Left hindlimb (tissue), 1 donor: ENCODE results near the gene WDPCP.
A peak's percentile ranks its signal among the peaks of the same experiment; 100 is the strongest.
"Not testable (repeated sequence)": the region's sequence is repeated elsewhere in the genome, so short reads cannot be mapped to it uniquely, and the experiment has no call there.

Source experiments
- DNase-seq: peaks from one replicate; pipeline ENCODE4 v3.0.0-alpha.2; 2018

WDPCP gene, protein sequence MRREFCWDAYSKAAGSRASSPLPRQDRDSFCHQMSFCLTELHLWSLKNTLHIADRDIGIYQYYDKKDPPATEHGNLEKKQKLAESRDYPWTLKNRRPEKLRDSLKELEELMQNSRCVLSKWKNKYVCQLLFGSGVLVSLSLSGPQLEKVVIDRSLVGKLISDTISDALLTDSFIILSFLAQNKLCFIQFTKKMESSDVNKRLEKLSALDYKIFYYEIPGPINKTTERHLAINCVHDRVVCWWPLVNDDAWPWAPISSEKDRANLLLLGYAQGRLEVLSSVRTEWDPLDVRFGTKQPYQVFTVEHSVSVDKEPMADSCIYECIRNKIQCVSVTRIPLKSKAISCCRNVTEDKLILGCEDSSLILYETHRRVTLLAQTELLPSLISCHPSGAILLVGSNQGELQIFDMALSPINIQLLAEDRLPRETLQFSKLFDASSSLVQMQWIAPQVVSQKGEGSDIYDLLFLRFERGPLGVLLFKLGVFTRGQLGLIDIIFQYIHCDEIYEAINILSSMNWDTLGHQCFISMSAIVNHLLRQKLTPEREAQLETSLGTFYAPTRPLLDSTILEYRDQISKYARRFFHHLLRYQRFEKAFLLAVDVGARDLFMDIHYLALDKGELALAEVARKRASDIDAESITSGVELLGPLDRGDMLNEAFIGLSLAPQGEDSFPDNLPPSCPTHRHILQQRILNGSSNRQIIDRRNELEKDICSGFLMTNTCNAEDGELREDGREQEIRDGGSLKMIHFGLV

GRCh38 chr2:63588385-63589147 is at the start of gene WDPCP, which contains the start of gene MDH1:
Gene WDPCP (minus strand): TSS chr2:63588477. CDS start chr2:63588271, 206 bp downstream.
Gene MDH1 (plus strand): TSS chr2:63588963. CDS start chr2:63589044, 81 bp downstream.
- peak; percentile 97 for DNase-seq

- DNase-seq, result no peak
These were observed 44.1 kb upstream of the WDPCP start for GRCh38 chr2:63632382-63632781.

DNA sequence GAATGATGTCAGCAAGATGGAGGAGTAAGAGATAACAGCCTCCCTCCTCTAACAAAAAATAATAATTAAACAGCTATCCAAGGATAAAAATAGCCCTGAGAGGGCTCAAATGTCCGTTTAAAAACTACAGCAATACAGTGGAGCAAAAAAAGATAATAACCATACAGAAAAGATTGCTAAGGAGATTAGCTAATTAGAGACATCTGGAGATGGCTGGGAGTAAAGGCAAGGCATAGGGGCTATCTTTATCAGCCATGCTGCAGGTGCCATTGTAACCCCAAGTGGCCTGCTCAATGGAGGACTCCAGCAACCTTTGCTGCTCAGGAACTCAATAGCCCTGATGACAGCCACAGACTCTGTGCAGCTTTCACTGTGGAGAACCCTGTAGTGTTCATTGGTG is 43.2 kb upstream of the WDPCP start:
- DNase-seq, result no peak

GRCh38 chr2:63628403-63628942 is 40.2 kb upstream of the WDPCP start:
- no peak for DNase-seq

DNA sequence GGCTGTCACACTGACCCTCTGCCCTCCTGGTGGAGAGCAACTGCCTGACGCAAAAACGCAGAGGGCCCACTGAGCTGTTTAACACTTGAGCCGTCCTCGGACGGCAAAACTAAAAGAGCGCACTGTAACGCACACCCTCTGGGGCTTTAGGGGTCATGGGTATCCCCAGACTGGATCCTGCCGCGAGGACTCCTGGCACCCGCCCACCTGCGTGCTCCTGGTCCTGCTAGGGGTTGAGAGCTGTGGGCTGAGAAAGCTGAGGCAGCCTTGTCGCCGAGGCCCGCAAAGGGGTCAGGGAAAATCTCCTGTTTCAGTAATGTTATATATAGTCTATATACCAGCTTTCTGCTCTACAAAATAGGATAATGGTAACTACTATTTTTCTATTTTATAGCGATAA is 39.6 kb upstream of the WDPCP start:
- no peak for DNase-seq

DNA sequence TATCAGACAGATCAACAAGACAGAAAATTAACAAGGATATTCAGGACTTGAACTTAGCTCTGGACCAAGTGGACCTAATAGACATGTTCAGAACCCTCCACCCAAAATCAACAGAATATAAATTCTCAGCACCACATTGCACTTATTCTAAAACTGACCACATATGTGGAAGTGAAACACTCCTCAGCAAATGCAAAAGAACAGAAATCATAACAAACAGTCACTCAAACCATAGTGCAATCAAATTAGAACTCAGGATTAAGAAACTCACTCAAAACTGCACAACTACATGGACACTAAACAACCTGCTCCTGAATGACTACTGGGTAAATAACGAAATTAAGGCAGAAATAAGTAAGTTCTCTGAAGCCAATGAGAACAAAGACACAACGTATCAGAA is 35.5 kb upstream of the WDPCP start:
- DNase-seq, result not testable (repeated sequence)

GRCh38 chr2:63622751-63623150 is 34.5 kb upstream of the WDPCP start:
- DNase-seq, result no peak

- DNase-seq, result no peak
These were observed 31.1 kb upstream of the WDPCP start for GRCh38 chr2:63619328-63619727.

DNA sequence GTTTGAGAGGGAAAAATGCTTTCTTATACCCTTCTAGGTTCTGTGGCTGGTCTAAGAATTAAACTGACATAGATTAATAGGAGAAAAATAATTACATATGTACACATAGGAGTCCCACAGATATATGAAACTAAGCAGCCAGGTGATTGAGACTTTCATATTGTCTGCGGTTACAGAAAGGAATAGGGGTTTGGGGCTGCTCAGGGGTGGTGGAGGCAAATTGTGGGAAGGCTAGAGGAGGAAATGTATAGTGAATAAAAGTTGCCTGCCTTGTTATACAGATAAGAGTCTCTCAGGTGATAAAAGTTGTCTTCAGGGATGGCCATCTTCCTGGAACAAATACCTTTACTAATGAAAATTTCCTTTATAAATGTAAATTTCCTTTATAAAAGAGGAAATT is 29.1 kb upstream of the WDPCP start:
- no peak for DNase-seq

- no peak for DNase-seq
These were observed 27.0 kb upstream of the WDPCP start for GRCh38 chr2:63614983-63615945.

- DNase-seq, result no peak
These were observed 26.2 kb upstream of the WDPCP start for GRCh38 chr2:63614448-63614968.

DNA sequence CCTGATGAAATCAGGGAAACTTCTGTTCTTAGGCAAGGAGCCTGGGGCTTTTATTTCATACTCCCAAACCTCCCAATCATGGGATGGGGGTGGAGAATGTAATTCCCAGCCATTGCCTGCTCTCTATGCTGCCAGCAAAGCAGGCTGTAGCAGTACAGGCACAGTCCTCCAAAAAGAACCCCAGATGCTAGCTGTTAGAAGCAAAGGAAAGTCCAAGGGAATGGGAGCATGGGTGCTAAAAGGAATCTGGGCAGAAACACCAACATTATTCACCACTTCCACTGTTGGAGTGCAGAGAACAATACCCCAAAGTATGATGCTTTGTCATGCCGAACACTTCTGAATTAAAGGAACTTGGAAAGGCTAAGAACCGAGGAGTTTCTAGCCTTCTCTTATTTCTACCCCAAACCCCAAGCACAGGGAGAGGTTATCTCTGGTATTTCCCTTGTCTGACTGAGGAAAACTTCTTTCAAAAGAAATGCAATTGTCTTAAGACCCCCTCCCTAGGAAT is 25.2 kb upstream of the WDPCP start:
- no peak for DNase-seq

GRCh38 chr2:63610525-63610924 is 22.2 kb upstream of the WDPCP start:
- DNase-seq, result no peak

DNA sequence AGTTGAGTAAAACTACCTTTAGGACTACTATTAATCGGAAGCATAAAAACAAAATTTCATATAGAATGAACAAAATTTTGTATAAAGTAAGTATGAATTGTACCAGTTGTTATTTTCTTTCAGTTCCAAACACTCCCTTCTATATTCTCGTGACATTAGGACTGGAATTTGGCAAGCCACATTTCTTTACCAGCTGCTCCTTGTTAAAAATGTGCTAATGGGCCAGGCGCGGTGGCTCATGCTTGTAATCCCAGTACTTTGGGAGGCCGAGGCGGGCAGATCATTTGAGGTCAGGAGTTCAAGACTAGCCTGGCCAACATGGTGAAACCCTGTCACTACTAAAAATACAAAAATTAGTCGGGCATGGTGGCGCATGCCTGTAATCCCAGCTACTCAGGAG is 20.6 kb upstream of the WDPCP start:
- DNase-seq, result not testable (repeated sequence)

DNA sequence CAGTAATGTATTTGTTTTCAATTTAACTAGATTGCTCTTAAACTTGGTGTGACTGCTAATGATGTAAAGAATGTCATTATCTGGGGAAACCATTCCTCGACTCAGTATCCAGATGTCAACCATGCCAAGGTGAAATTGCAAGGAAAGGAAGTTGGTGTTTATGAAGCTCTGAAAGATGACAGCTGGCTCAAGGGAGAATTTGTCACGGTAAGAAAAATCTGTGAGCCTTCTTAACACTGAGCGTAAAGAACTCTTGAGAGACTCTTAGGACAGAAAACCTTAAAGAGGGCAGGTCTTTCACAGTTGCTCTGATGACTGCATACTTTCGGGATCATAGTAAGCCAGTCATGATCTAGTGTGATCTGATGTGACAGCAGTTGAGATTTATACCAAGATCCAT is 16.4 kb upstream of the WDPCP start:
- no peak for DNase-seq

- DNase-seq, result no peak
These were observed 12.7 kb upstream of the WDPCP start for GRCh38 chr2:63600881-63601460.

DNA sequence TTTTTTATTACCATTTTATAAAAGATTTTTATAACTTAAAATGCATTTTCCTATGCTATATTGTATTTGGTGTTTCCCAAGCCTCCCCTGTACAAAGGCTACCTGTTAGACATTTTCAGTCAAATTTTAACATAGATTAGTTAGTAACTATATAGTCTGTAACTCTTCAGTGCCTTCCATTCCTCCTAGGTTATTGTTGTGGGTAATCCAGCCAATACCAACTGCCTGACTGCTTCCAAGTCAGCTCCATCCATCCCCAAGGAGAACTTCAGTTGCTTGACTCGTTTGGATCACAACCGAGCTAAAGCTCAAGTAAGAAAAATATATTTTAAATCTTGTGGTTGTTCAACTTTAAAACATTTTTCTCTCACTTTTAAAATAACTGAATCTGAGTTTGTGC is 10.7 kb upstream of the WDPCP start:
- DNase-seq, result no peak

DNA sequence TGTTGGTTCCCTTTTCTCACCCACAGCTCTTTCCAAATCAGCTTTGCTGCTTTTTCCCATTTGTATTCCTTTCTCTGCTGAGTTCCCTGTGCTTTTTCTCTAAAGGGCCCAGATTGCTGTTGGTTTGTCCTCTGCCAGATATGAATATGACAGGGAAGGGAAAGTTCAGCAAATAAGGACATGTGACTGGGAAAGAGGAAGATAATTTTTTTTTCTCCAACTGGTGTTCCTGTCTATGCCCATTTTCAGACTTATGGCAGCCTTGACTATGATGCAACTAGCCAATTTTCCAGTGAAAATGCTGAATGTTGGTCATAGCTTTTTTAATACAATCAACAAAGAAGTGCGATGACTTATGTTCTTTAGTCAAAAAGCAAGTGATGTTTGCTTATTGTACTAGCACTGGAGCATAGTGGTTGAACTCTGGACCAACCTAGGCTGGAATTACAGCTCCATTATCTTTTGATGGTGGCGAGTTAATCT is 8.2 kb upstream of the WDPCP start:
- DNase-seq, result no peak

- DNase-seq, result no peak
These were observed 6.4 kb upstream of the WDPCP start for GRCh38 chr2:63594660-63595059.

DNA sequence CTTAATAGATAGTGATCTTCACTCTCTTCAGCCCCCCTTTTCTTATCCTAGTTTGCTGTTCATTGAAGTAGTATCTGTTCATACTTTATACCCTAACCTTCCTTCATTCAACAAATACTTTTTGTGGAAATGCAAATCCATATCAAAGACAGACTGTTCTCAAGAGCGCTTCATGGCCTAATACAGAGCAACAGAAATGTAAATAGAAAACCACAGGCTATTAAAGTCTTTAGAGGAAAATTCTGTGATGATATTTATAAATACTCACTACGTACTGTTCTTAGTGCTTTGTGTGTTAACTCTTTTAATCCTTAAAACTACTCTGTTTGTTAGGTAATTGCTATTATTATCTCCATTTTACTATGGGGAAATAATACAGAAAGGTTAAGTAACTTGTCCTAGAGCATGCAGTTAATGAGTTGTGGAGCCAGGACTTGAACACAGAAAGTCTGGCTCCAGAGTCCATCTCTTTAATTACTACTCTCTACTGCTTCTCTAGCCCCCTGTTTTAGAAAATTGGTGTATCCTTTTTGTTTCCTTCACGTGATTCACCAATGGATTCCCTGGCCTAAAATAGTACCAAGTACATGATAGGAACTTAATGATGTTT is 3.4 kb upstream of the WDPCP start:
- no peak for DNase-seq
